ENCODE measurements around the gene PARK7.
A peak's percentile ranks its signal among the peaks of the same experiment; 100 is the strongest.

The PARK7 gene

DNA sequence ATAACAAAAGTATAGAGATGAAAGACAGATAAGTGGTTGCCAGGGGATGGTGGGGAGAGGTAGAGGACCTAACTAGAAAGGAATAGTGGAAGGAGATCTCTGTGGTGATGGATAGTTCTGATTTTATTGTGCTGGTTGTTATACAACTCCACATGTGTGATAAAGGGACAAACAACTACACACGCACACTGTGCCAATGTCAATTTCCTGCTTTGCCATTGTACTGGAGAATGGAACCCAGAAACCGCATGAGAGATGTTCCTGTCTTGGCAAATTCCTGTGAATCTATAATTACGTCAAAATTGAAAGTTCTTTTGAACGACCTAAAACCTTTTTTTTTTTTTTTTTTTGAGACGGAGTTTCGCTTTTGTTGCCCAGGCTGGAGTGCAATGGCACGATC is 31.9 kb upstream of the PARK7 start:
- H3K36me3 ChIP-seq (ENCODE audit: insufficient read depth, low read depth, low read length), result no peaks in the 10 kb centered on the region
- no peaks in the 10 kb centered on the region for H3K9me3 ChIP-seq (ENCODE audit: insufficient read depth, low read depth, low read length)
- no peak overlapping the region for H3K27ac ChIP-seq (ENCODE audit: low read length)
- H3K9ac ChIP-seq (ENCODE audit: low read depth, low read length), result no peak overlapping the region
- H3K4me1 ChIP-seq (ENCODE audit: insufficient read depth, low read length), result no peaks in the 10 kb centered on the region
- H3K27me3 ChIP-seq (ENCODE audit: insufficient read depth, low read length), result no peaks in the 10 kb centered on the region
- H3K4me3 ChIP-seq (ENCODE audit: low read length), result no peak overlapping the region

DNA sequence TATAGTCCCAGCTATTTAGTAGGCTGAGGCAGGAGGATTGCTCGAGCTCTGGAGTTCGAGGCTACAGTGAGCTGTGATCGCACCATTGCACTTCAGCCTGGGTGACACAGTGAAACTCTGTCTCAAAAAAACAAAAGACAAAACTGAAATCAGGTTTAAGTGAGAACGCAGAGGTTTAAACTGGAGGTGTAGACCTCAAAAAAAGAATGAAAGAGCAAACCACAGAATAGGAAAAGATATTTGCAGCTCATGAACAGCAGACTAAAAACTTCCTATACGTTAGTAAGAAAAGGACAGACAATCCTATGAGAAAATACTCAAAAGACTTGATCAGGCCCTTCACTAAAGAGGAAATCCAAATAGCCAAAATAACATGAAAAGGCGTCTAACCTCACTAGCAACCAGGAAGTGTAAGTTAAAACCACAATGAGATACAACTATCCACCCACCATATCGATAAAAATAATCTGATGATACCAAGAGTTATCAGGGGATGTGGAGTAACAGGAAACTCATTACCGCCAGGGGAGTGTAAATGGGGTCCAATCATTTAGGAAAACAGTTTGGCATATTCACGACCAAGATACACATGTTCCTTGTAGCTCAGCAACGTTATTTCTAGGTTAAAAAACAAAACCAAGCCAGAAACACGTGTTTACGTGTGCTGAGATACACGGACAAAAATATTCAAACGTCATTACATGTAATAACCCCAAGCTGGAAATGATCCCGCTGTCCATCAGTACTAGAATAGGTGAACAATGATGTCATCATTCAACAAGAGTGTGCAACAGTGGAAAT is 30.7 kb upstream of the PARK7 start:
- no peak overlapping the region for H3K27ac ChIP-seq (ENCODE audit: low read length)
- no peak overlapping the region for H3K4me3 ChIP-seq (ENCODE audit: low read length)
- 0 out of 2 replicates have a peak, but pooled peaks cover 5% of the 10 kb centered on the region for H3K27me3 ChIP-seq (ENCODE audit: insufficient read depth, low read length)
- no peaks in the 10 kb centered on the region for H3K36me3 ChIP-seq (ENCODE audit: insufficient read depth, low read depth, low read length)
- H3K4me1 ChIP-seq (ENCODE audit: insufficient read depth, low read length), result no peaks in the 10 kb centered on the region
- H3K9me3 ChIP-seq (ENCODE audit: insufficient read depth, low read depth, low read length), result no peaks in the 10 kb centered on the region
- no peak overlapping the region for H3K9ac ChIP-seq (ENCODE audit: low read depth, low read length)

GRCh38 chr1:7931446-7931812 is 30.1 kb upstream of the PARK7 start:
- Histone ChIP-seq H3K36me3 (ENCODE audit: insufficient read depth, low read depth, low read length) (no peaks in the 10 kb centered on the region), H3K27me3 (ENCODE audit: insufficient read depth, low read length) (0 out of 2 replicates have a peak, but pooled peaks cover 5% of the 10 kb centered on the region)

DNA sequence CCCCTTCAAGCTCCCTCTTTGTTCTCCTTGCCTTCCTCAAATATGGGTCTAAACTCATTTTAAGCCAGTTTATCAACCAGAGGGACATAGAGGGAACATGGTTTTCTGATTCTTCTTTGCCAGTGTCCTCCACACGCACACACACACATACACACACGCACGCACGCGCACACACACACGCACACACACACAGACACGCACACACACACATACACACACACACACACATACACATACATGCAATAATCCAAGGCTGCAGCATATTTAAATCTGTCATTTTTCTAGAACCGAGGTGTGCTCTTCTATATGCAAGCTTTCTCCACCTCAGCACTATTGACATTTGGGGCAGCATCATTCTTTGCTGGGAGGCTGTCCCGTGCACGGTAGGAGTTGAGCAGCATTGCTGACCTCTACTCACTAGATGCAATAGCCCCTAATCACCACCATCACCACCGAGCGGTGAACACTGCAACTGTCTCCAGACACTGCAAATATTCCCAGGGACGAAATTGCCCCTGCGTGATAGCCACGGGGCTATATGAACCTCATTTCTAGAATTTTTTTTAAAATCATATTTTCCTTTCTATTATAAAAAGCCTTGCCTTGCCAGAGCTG is 28.9 kb upstream of the PARK7 start:
- Histone ChIP-seq H3K27ac (ENCODE audit: low read length) (no peak overlapping the region), H3K4me1 (ENCODE audit: insufficient read depth, low read length) (no peaks in the 10 kb centered on the region), H3K4me3 (ENCODE audit: low read length) (no peak overlapping the region), H3K9ac (ENCODE audit: low read depth, low read length) (no peak overlapping the region), H3K27me3 (ENCODE audit: insufficient read depth, low read length) (peaks cover 9% of the 10 kb centered on the region; the same call in 1 of the 2 replicates), H3K36me3 (ENCODE audit: insufficient read depth, low read depth, low read length) (no peaks in the 10 kb centered on the region), H3K9me3 (ENCODE audit: insufficient read depth, low read depth, low read length) (no peaks in the 10 kb centered on the region)

More at GRCh38 chr1:7931446-7931812, 30.1 kb upstream of the PARK7 start:
- H3K9ac ChIP-seq (ENCODE audit: low read depth, low read length), result no peak overlapping the region
- no peak overlapping the region for H3K27ac ChIP-seq (ENCODE audit: low read length)
- H3K4me1 ChIP-seq (ENCODE audit: insufficient read depth, low read length), result no peaks in the 10 kb centered on the region
- H3K9me3 ChIP-seq (ENCODE audit: insufficient read depth, low read depth, low read length), result no peaks in the 10 kb centered on the region
- H3K4me3 ChIP-seq (ENCODE audit: low read length), result no peak overlapping the region

- no peaks in the 10 kb centered on the region for H3K36me3 ChIP-seq (ENCODE audit: insufficient read depth, low read depth, low read length)
- no peaks in the 10 kb centered on the region for H3K4me1 ChIP-seq (ENCODE audit: insufficient read depth, low read length)
- H3K4me3 ChIP-seq (ENCODE audit: low read length), result no peak overlapping the region
- no peaks in the 10 kb centered on the region for H3K9me3 ChIP-seq (ENCODE audit: insufficient read depth, low read depth, low read length)
- H3K27me3 ChIP-seq (ENCODE audit: insufficient read depth, low read length), result peaks cover 47% of the 10 kb centered on the region
- no peak overlapping the region for H3K27ac ChIP-seq (ENCODE audit: low read length)
- no peak overlapping the region for H3K9ac ChIP-seq (ENCODE audit: low read depth, low read length)
These were observed 23.4 kb upstream of the PARK7 start for GRCh38 chr1:7938070-7938469.

- Histone ChIP-seq H3K9me3 (ENCODE audit: insufficient read depth, low read depth, low read length) (no peaks in the 10 kb centered on the region), H3K27ac (ENCODE audit: low read length) (no peak overlapping the region), H3K9ac (ENCODE audit: low read depth, low read length) (no peak overlapping the region), H3K4me3 (ENCODE audit: low read length) (no peak overlapping the region), H3K36me3 (ENCODE audit: insufficient read depth, low read depth, low read length) (no peaks in the 10 kb centered on the region), H3K4me1 (ENCODE audit: insufficient read depth, low read length) (no peaks in the 10 kb centered on the region), H3K27me3 (ENCODE audit: insufficient read depth, low read length) (peaks cover 57% of the 10 kb centered on the region)
These were observed 21.5 kb upstream of the PARK7 start for GRCh38 chr1:7940034-7940433.

- H3K9ac ChIP-seq (ENCODE audit: low read depth, low read length), result no peak within 1 kb of the TSS
- H3K27ac ChIP-seq (ENCODE audit: low read length), result no peak within 1 kb of the TSS
- H3K4me3 ChIP-seq (ENCODE audit: low read length), result no peak within 1 kb of the TSS
- no peaks in the 10 kb centered on the region for H3K4me1 ChIP-seq (ENCODE audit: insufficient read depth, low read length)
- H3K9me3 ChIP-seq (ENCODE audit: insufficient read depth, low read depth, low read length), result no peaks in the 10 kb centered on the region
- no peaks in the 10 kb centered on the region for H3K36me3 ChIP-seq (ENCODE audit: insufficient read depth, low read depth, low read length)
- H3K27me3 ChIP-seq (ENCODE audit: insufficient read depth, low read length), result peaks cover 52% of the 10 kb centered on the region
These were observed 20.6 kb upstream of the PARK7 start, which contains the start of gene TNFRSF9 for GRCh38 chr1:7940745-7941436. Gene TNFRSF9 (minus strand): TSS chr1:7940839. CDS start chr1:7939994, 845 bp downstream.

DNA sequence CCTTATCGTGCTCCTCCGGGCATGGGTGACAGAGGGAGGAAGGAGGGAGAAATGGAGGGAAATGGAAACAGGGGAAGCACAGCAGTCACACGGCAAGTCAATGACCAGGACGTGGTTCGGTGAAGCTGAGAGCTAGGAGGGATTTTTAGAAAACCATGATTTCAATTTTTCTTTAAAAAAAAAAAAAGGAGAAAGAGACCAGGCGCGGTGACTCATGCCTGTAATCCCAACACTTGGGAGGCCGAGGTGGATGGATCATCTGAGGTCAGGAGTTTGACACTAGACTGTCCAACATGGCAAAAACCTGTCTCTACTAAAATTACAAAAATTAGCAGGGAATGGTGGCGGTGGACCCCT is 20.1 kb upstream of the PARK7 start:
- no peak overlapping the region for H3K9ac ChIP-seq (ENCODE audit: low read depth, low read length)
- H3K4me1 ChIP-seq (ENCODE audit: insufficient read depth, low read length), result no peaks in the 10 kb centered on the region
- no peak overlapping the region for H3K27ac ChIP-seq (ENCODE audit: low read length)
- H3K9me3 ChIP-seq (ENCODE audit: insufficient read depth, low read depth, low read length), result no peaks in the 10 kb centered on the region
- H3K36me3 ChIP-seq (ENCODE audit: insufficient read depth, low read depth, low read length), result no peaks in the 10 kb centered on the region
- H3K27me3 ChIP-seq (ENCODE audit: insufficient read depth, low read length), result peaks cover 52% of the 10 kb centered on the region
- no peak overlapping the region for H3K4me3 ChIP-seq (ENCODE audit: low read length)

GRCh38 chr1:7942214-7942921 is 19.1 kb upstream of the PARK7 start:
- no peaks in the 10 kb centered on the region for H3K9me3 ChIP-seq (ENCODE audit: insufficient read depth, low read depth, low read length)
- H3K4me3 ChIP-seq (ENCODE audit: low read length), result peak overlapping the region; percentile 54; the same call in 1 of the 2 replicates
- no peaks in the 10 kb centered on the region for H3K4me1 ChIP-seq (ENCODE audit: insufficient read depth, low read length)
- no peak overlapping the region for H3K27ac ChIP-seq (ENCODE audit: low read length)
- H3K9ac ChIP-seq (ENCODE audit: low read depth, low read length), result no peak overlapping the region
- H3K36me3 ChIP-seq (ENCODE audit: insufficient read depth, low read depth, low read length), result no peaks in the 10 kb centered on the region
- H3K27me3 ChIP-seq (ENCODE audit: insufficient read depth, low read length), result peaks cover 48% of the 10 kb centered on the region

DNA sequence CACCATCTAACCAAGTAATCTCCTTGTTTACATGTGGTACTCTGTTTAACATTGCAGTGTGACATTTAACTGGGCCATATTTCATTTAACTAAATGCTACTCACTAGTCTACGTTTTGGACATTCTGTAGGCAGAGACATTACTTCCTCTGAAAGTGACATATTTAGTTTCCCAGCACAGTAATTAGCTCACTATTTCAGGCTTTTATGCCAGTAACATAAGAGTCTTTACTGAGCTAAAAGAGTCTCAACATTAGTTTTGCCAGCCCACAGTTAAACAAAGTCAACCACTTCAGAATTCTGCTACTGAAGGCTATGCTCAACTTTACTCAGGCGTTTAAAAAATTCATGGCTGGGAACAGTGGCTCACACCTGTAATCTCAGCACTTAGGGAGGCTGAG is 18.3 kb upstream of the PARK7 start:
- no peaks in the 10 kb centered on the region for H3K36me3 ChIP-seq (ENCODE audit: insufficient read depth, low read depth, low read length)
- no peaks in the 10 kb centered on the region for H3K4me1 ChIP-seq (ENCODE audit: insufficient read depth, low read length)
- peaks cover 48% of the 10 kb centered on the region for H3K27me3 ChIP-seq (ENCODE audit: insufficient read depth, low read length)
- H3K27ac ChIP-seq (ENCODE audit: low read length), result no peak overlapping the region
- H3K4me3 ChIP-seq (ENCODE audit: low read length), result no peak overlapping the region
- H3K9ac ChIP-seq (ENCODE audit: low read depth, low read length), result no peak overlapping the region
- no peaks in the 10 kb centered on the region for H3K9me3 ChIP-seq (ENCODE audit: insufficient read depth, low read depth, low read length)

DNA sequence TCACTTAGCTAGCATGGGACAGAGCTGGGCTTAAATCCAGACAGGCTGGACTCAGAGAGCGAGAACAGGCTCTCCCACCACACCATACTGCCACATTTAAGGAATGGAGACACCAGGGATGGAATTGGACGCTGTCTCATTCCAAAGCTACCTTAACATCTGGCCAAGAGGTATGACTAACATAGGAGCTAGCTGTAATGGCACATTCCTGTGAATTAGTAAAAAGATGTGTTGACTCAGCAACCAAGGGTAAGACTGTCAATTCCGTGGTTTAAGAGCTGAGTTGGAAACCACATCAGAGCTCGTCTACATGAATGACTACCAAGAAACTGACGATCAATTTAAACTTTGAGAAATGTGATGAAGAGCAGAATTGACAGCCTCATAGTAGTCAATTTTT is 12.6 kb upstream of the PARK7 start:
- Histone ChIP-seq H3K36me3 (ENCODE audit: insufficient read depth, low read depth, low read length) (no peaks in the 10 kb centered on the region), H3K9ac (ENCODE audit: low read depth, low read length) (no peak overlapping the region), H3K27me3 (ENCODE audit: insufficient read depth, low read length) (peaks cover 1% of the 10 kb centered on the region), H3K4me3 (ENCODE audit: low read length) (no peak overlapping the region), H3K4me1 (ENCODE audit: insufficient read depth, low read length) (no peaks in the 10 kb centered on the region; the same call in 1 of the 2 replicates), H3K9me3 (ENCODE audit: insufficient read depth, low read depth, low read length) (no peaks in the 10 kb centered on the region), H3K27ac (ENCODE audit: low read length) (no peak overlapping the region)

Measured in iPS-20b (cell line).